AG04450 (cell line): Measurements from ENCODE around the gene ANKRD65. TPM values are rescaled to one million over a fixed set of nuclear protein-coding genes. Genes with fewer than 3 reads are reported as not detected.
"Not testable (repeated sequence)": the region's sequence is repeated elsewhere in the genome, so short reads cannot be mapped to it uniquely, and the experiment has no call there.

Experiments used
- CTCF ChIA-PET: fragments of 300-600, 350-600 bp; formaldehyde crosslinking; extraction: SDS; loops from one replicate; lab custom pipeline; 2022; ENCODE audit warnings: antibody characterized with exemption, inconsistent platforms; lab: Charles Lee
- POLR2A ChIA-PET: fragments of 350-600 bp; formaldehyde crosslinking; extraction: SDS; loops from one replicate; lab custom pipeline; 2021; ENCODE audit warnings: antibody characterized with exemption, inconsistent platforms; lab: Yijun Ruan, JAX
- DNase-seq: peaks from one replicate; pipeline ENCODE4 v3.0.0-alpha.2; 2011; ENCODE audit warnings: low read depth, low spot score
- H3K27ac ChIP-seq: one replicate; pipeline ENCODE4 v1.5.1; 2012; ENCODE audit warnings: low read depth, low read length, control low read depth
- H3K27me3 ChIP-seq: one replicate; pipeline ENCODE4 v1.6.0; 2012; ENCODE audit warnings: low read length; ENCODE audit not compliant: control insufficient read depth, insufficient read depth
- H3K4me3 ChIP-seq: 2 replicates; pipeline ENCODE4 v1.5.1; 2011; ENCODE audit warnings: mild to moderate bottlenecking, low read depth, low read length, control low read depth
- H3K9me3 ChIP-seq: 2 replicates; pipeline ENCODE4 v1.5.1; 2012; ENCODE audit warnings: low read length; ENCODE audit not compliant: control insufficient read depth, insufficient read depth
- CTCF ChIP-seq: IDR thresholded peaks from 2 replicates; pipeline ENCODE4 v1.5.1; 2011; ENCODE audit warnings: low read depth, low read length, control low read depth, inconsistent platforms
- polyA plus RNA-seq: library from polyadenylated mRNA; depleted of rRNA; stranded (reverse); fragments of >200 nt; gene quantifications from 2 replicates; pipeline ENCODE4 v1.2.3, GENCODE V29; 2011; rRNA removed

ANKRD65 gene
- polyA plus RNA-seq, 1 experiment: 0.16 TPM

GRCh38 chr1:1371746-1372711, 49.0 kb downstream of the ANKRD65 start:
- CTCF ChIA-PET: interaction anchor here (0.6 to 1.6 kb wide), 15 partner anchors 10 to 47 kb away, joined by 3 to 10 read pairs (median 3); no protein-coding TSS in a partner anchor
- Histone ChIP-seq H3K4me3 (peak overlapping the region; percentile 13; the same call in 1 of the 2 replicates), H3K27me3 (no peaks in the 10 kb centered on the region), H3K9me3 (peaks cover 4% of the 10 kb centered on the region; the same call in 1 of the 2 replicates), H3K27ac (no peak overlapping the region)
- peak; percentile 93 for TF ChIP-seq CTCF
- DNase-seq: no peak
- POLR2A ChIA-PET: interaction anchor here (0.6 to 1.8 kb wide), 7 partner anchors 9 to 61 kb away, joined by 3 to 6 read pairs (median 3); partner anchors contain the start of gene MXRA8

GRCh38 chr1:1371364-1371745, 49.7 kb downstream of the ANKRD65 start:
- Histone ChIP-seq H3K27ac (no peak overlapping the region), H3K4me3 (no peak overlapping the region), H3K9me3 (peaks cover 4% of the 10 kb centered on the region; the same call in 1 of the 2 replicates), H3K27me3 (no peaks in the 10 kb centered on the region)
- DNase-seq: no peak
- TF ChIP-seq CTCF: no peak
- POLR2A ChIA-PET: interaction anchor here (0.6 to 1.8 kb wide), 7 partner anchors 8 to 60 kb away, joined by 3 to 6 read pairs (median 3); partner anchors contain the start of gene MXRA8
- CTCF ChIA-PET: interaction anchor here (0.8 to 1.6 kb wide), 7 partner anchors 9 to 46 kb away, joined by 3 to 10 read pairs (median 4); no protein-coding TSS in a partner anchor

GRCh38 chr1:1370771-1371300, 50.2 kb downstream of the ANKRD65 start:
- no peak for TF ChIP-seq CTCF
- DNase-seq: no peak
- no peaks in the 10 kb centered on the region for H3K27me3 ChIP-seq
- peaks cover 4% of the 10 kb centered on the region; the same call in 1 of the 2 replicates for H3K9me3 ChIP-seq
- no peak overlapping the region for H3K27ac ChIP-seq
- H3K4me3 ChIP-seq: no peak overlapping the region
- ChIA-PET POLR2A (interaction anchor here (0.7 to 1.8 kb wide), 6 partner anchors 9 to 71 kb away, joined by 3 to 6 read pairs (median 3); no protein-coding TSS in a partner anchor), CTCF (interaction anchor here (1.1 kb wide), 2 partner anchors 20 to 36 kb away, joined by 4 read pairs; no protein-coding TSS in a partner anchor)

DNA sequence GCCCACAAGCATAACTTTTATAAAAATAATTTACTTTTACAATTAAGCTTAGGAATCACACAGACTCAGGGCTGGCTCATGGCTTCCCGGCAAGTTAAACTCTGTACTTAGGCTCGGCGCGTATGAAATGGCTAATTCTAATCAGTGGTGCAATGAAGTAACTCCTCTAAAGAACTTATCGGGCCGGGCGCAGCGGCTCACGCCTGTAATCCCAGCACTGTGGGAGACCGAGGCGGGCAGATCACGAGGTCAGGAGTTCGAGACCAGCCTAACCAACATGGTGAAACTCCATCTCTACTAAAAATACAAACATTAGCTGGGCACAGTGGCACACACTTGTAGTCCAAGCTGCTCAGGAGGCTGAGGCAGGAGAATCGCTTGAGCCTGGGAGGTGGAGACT, 51.0 kb downstream of the ANKRD65 start:
- H3K4me3 ChIP-seq, DNase-seq, CTCF ChIA-PET, H3K27me3 ChIP-seq, POLR2A ChIA-PET, H3K27ac ChIP-seq, H3K9me3 ChIP-seq: not testable (repeated sequence)

Other genes with a start within 250 kb of the ANKRD65 start
- not detected in 2 replicates for gene TTLL10, start 247.4 kb downstream of the ANKRD65 start, polyA plus RNA-seq
- 1.0 and 2.1 TPM in 2 replicates for gene TNFRSF18, start 214.7 kb downstream of the ANKRD65 start, polyA plus RNA-seq
- gene TNFRSF4, start 207.1 kb downstream of the ANKRD65 start, polyA plus RNA-seq: 0.07 and 0.24 TPM in 2 replicates
- 109 and 115 TPM in 2 replicates for gene SDF4, start 189.3 kb downstream of the ANKRD65 start, polyA plus RNA-seq
- 15.2 and 15.7 TPM in 2 replicates for gene B3GALT6, start 189.0 kb downstream of the ANKRD65 start, polyA plus RNA-seq
- gene C1QTNF12, start 174.6 kb downstream of the ANKRD65 start, polyA plus RNA-seq: 0.21 and 0.51 TPM in 2 replicates
- gene UBE2J2, start 147.4 kb downstream of the ANKRD65 start, polyA plus RNA-seq: 31.1 and 31.4 TPM in 2 replicates
- 1.5 and 1.8 TPM in 2 replicates for gene SCNN1D, start 140.8 kb downstream of the ANKRD65 start, polyA plus RNA-seq
- gene ACAP3, start 113.3 kb downstream of the ANKRD65 start, polyA plus RNA-seq: 17.5 and 24.8 TPM in 2 replicates
- gene PUSL1, start 112.7 kb downstream of the ANKRD65 start, polyA plus RNA-seq: 9.6 and 15.6 TPM in 2 replicates
- 52.8 and 69.5 TPM in 2 replicates for gene INTS11, start 96.6 kb downstream of the ANKRD65 start, polyA plus RNA-seq
- 7.1 and 9.5 TPM in 2 replicates for gene CPTP, start 96.5 kb downstream of the ANKRD65 start, polyA plus RNA-seq
- gene TAS1R3, start 90.0 kb downstream of the ANKRD65 start, polyA plus RNA-seq: 0.10 and 0.11 TPM in 2 replicates
- 8.9 and 13.6 TPM in 2 replicates for gene DVL1, start 71.9 kb downstream of the ANKRD65 start, polyA plus RNA-seq
- 186 and 275 TPM in 2 replicates for gene MXRA8, start 62.7 kb downstream of the ANKRD65 start, polyA plus RNA-seq
- 54.3 and 71.2 TPM in 2 replicates for gene AURKAIP1, start 46.1 kb downstream of the ANKRD65 start, polyA plus RNA-seq
- gene CCNL2, start 21.9 kb downstream of the ANKRD65 start, polyA plus RNA-seq: 169 and 181 TPM in 2 replicates
- gene MRPL20, start 14.0 kb downstream of the ANKRD65 start, polyA plus RNA-seq: 131 and 140 TPM in 2 replicates
- 3.9 and 5.3 TPM in 2 replicates for gene VWA1, start 14.4 kb upstream of the ANKRD65 start, polyA plus RNA-seq
- gene ATAD3C, start 28.4 kb upstream of the ANKRD65 start, polyA plus RNA-seq: 0.04 TPM in 1 of 2 replicates, not detected in the other
- gene ATAD3B, start 50.5 kb upstream of the ANKRD65 start, polyA plus RNA-seq: 7.7 and 10.2 TPM in 2 replicates
- gene ATAD3A, start 90.9 kb upstream of the ANKRD65 start, polyA plus RNA-seq: 8.5 and 11.0 TPM in 2 replicates
- gene TMEM240, start 119.3 kb upstream of the ANKRD65 start, polyA plus RNA-seq: 5.1 and 7.2 TPM in 2 replicates
- 104 and 113 TPM in 2 replicates for gene SSU72, start 153.6 kb upstream of the ANKRD65 start, polyA plus RNA-seq
- gene FNDC10, start 178.9 kb upstream of the ANKRD65 start, polyA plus RNA-seq: 1.4 and 2.3 TPM in 2 replicates
- 9.4 and 14.0 TPM in 2 replicates for gene MIB2, start 194.2 kb upstream of the ANKRD65 start, polyA plus RNA-seq
- 4.9 and 7.1 TPM in 2 replicates for gene MMP23B, start 210.9 kb upstream of the ANKRD65 start, polyA plus RNA-seq
- 6.7 and 13.3 TPM in 2 replicates for gene CDK11B, start 237.7 kb upstream of the ANKRD65 start, polyA plus RNA-seq